ENCODE measurements around the gene NEDD4L.

GRCh38 chr18:58208207-58208932 lies 164.3 kb downstream of the NEDD4L start:
- TF ChIP-seq CTCF (IDR thresholded peaks at IDR 0.05): no peak
- TF ChIP-seq POLR2AphosphoS5 (IDR thresholded peaks at IDR 0.05; ENCODE audit: low read depth, low read length): no peak
